ENCODE results near the gene JADE2.

JADE2 gene

GRCh38 chr5:134554319-134555222 is 29.1 kb downstream of the JADE2 start (continued):
- TF ChIP-seq ZNF600 (tag by site-specific recombination; IDR thresholded peaks at IDR 0.05) (peak; percentile 85), ZBTB44 (tag by site-specific recombination; IDR thresholded peaks at IDR 0.05) (peak; percentile 35; the same call in 1 of the 2 replicates), ZNF791 (tag by site-specific recombination; IDR thresholded peaks at IDR 0.05) (no peak), REST (tag by site-specific recombination; IDR thresholded peaks at IDR 0.05) (no peak), ZBTB20 (tag by site-specific recombination; IDR thresholded peaks at IDR 0.05) (no peak), ZBTB11 (tag by site-specific recombination; conservative IDR thresholded peaks at IDR 0.05; ENCODE audit: low read depth) (no peak), ZNF623 (tag by site-specific recombination; IDR thresholded peaks at IDR 0.05) (no peak), PRDM2 (tag by site-specific recombination; IDR thresholded peaks at IDR 0.05; ENCODE audit: borderline replicate concordance) (no peak), ZNF221 (tag by site-specific recombination; IDR thresholded peaks at IDR 0.05; ENCODE audit: borderline replicate concordance) (no peak), SP7 (tag by site-specific recombination; IDR thresholded peaks at IDR 0.05) (peak; percentile 57; the same call in 1 of the 2 replicates), ZBTB48 (tag by site-specific recombination; IDR thresholded peaks at IDR 0.05) (0 out of 2 replicates have a peak, but pooled peaks have one; percentile 39), ZNF350 (tag by site-specific recombination; IDR thresholded peaks at IDR 0.05) (no peak), KLF16 (tag by site-specific recombination; IDR thresholded peaks at IDR 0.05) (no peak; the same call in 1 of the 2 replicates), ZNF239 (tag by site-specific recombination; IDR thresholded peaks at IDR 0.05) (no peak), ZNF707 (tag by site-specific recombination; IDR thresholded peaks at IDR 0.05) (no peak), ZNF521 (tag by site-specific recombination; IDR thresholded peaks at IDR 0.05) (no peak), AEBP2 (tag by site-specific recombination; IDR thresholded peaks at IDR 0.05; ENCODE audit: borderline replicate concordance) (no peak), ZNF112 (tag by site-specific recombination; IDR thresholded peaks at IDR 0.05) (no peak), ZNF473 (tag by site-specific recombination; IDR thresholded peaks at IDR 0.05) (no peak), ZNF830 (tag by site-specific recombination; IDR thresholded peaks at IDR 0.05; ENCODE audit: low read depth) (no peak), SALL2 (tag by site-specific recombination; IDR thresholded peaks at IDR 0.05; ENCODE audit: borderline replicate concordance) (no peak), MZF1 (tag by site-specific recombination; IDR thresholded peaks at IDR 0.05; ENCODE audit: borderline replicate concordance) (no peak), MEIS1 (CRISPR knock-in tag; IDR thresholded peaks at IDR 0.05; ENCODE audit: borderline replicate concordance) (no peak)
